Measurements from ENCODE around the gene AGAP3.

DNA sequence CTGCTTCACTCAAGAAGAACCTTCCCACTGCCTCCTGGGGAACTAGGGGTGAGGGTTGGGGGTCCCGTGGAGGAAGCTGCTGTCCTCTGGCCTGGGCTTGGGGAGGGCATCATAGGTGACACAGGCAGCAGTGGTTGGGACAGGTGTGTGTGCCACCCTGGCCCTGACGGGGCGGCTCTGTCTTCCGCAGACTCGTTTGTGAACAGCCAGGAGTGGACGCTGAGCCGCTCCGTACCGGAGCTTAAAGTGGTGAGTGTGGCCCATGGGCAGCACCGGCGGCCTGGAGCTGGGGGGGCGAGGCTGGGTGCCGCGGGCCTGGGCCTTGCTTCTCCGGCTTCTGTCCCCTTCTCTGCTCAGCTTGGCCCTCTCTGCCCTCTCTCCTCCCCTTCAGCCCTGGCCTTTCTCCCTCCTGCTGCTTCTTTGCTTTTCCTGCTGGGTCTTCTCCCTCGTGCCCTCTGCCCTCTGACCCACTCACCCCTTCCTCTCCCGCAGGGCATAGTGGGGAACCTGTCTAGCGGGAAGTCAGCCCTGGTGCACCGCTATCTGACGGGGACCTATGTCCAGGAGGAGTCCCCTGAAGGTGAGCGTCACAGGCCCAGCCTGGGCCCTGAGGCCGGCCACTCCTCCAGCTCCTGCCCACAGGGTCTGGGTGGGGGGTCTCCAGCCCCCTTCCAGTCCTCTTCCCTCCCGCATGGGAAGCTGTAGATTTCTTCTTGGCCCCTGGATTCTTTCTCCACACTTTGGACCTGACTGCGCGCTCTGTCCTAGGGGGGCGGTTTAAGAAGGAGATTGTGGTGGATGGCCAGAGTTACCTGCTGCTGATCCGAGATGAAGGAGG, 30.5 kb downstream of the AGAP3 start:
- TF ChIP-seq YY1 (IDR thresholded peaks at IDR 0.05; ENCODE audit: insufficient read depth, insufficient read length) (no peak), ZNF274 (IDR thresholded peaks at IDR 0.05; ENCODE audit: low read depth, low read length) (no peak), SUZ12 (IDR thresholded peaks at IDR 0.05; ENCODE audit: extremely low read depth, insufficient read depth, insufficient read length) (no peak)
